ENCODE results near the gene CPED1.
"Not testable (repeated sequence)": the region's sequence is repeated elsewhere in the genome, so short reads cannot be mapped to it uniquely, and the experiment has no call there.

Gene CPED1

DNA sequence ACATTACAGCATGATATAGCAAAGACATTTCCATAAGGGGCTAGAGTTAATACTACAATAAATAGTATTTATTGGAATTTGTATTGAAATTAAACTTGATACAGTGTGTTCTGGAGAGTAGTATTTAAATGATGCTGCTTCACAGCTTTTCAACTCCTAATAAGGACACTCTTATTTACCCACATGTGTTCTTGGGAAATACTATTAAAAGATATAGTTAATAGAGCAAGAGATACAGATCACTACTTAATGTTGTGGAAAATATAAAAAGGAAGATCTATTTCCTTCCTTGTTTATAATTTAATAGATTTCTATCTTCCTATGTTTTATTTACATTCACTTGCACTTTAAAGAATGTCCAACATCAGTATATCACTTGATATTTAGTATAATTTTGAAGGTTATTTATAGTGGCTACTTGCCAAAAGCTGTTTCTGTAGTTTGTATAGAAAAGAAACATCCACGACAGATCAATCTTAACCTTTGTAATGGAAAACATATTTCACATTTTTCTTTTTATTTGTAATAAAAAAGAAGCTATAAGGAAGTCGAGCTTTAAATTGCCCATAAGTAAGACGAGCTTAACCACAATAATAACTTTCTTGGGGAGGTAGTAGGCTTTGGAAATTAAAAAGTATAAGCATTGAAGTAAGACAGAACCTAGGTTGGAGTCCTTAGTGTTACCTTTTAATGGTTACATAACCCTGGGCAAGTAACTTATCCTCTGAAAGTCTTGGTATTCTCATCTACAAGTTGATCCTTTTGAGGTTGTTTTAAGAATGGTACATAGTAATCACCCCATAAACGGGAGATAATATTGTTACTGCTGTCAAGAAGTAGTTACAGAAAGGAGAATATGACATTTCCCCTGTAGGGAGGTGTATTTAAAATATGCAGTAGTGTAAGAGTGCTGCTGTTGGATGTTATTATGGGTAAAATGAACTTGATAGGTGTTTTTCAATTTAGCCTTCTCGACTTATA, 32.8 kb downstream of the CPED1 start:
- no peak for DNase-seq

DNA sequence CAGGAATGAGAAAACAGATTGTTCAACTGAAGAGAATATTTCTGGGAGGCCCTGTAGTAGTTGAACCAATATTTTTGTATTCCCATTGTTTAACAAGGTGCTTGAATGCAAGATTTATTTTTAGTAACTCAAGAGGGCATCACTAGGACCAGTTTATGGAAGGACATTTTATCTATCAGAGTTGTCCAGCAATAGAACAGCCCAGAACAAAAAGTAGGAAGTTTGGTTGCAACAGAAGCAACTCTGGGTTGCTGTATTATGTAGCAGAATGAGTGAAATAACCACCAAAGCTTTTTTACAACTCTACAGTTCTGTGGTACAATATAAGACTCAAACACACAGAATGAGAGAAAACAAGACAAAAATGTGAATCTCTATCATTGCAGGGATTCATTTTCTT, 34.7 kb downstream of the CPED1 start:
- DNase-seq, result no peak

DNA sequence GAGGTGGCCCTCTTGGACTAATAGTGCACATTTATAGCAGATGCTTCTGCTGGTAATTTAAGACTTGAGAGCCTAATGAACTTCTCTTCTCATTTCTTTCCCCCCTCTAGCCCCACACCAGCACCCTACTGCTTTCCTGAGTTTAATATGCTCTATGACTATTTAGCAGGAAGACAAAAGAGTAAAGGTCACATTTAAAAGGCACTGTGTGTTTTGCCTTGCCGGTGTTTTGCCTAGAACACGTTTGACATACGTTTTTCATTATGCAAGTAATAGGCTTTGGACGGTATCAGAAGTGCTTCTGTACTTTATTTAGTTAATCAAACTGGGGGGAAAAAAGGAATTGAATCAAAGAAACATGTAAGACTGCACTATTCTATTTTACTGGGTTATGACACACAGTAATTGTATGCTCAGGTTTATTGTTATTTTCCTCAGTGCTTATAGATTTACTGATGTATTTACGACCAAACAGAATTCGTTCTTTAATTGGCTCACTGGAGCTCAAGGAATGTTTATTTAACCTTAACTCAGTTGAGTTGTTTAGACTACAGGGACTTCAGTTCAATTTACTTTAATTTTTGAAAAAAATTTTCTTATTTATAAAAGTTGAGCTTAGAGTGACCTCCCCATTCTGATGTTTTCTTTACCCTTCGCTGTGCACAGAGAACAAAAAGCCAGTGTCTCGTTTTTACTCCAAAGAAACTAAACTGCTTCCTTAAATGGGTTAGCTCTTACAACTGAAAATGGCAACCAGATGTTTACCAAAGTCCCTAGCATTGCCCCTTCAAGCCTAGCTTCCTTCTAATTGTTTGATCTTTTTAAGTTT, 35.4 kb downstream of the CPED1 start:
- DNase-seq, result no peak

DNA sequence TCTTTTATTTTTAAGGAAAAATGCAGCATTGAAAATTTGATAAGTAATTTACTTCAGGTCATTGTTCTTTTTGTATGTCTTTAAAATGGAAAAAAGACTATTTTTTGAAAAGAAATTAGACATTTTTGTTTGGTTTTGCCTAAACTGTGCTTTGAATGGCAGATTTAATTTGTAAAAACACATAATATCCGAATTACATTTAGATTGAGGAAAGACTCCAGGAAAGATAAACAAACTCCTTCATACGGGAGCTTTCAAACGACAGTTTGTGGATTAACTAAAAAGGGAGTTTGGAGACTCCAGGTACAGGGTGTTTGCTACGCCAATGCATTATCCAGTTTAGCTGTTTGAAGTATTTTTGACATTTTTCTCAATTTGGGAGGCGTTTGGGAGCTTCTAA, 36.1 kb downstream of the CPED1 start:
- no peak for DNase-seq

DNA sequence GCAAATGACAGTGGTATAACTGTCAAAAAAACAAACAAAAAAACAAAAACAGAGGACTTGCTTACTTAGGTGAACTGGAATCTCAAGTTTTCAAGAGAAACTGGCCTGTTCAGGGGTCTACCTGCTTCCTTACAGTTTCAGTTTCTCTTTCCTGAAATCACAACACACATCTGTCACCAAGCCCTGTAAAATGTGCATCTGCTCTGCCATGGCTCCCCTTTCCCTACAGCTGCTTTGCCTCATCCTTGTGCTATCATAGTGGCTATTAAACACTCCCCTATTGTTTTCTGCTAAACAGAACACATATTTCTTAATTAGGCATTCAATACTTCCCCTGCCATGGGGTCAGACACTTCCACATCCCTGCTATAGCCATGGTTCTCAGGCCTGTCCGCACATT, 37.6 kb downstream of the CPED1 start:
- DNase-seq, result no peak

DNA sequence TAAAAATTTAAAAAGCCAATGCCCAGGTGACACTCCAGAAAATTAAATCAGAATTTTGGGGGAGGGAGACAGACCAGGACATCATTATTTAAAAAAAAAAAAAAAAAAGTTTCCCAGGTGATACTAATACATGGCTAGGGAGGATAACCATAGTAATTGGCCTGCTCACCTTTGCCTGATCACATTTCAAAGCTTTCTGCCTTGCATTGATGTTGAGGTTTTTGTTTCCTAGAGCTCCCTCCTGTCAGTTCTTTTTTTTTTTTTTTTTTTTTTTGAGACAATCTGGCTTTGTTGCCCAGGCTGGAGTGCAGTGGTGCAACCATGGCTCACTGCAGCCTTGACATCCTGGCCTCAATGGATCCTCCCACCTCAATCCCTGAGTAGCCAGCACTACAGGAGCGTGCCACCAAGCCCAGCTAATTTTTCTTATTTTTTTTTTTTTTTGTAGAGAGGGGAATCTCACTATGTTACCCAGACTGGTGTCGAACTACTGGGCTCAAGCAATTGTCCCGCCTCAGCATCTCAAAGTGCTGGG, 38.1 kb downstream of the CPED1 start:
- no peak for DNase-seq

DNA sequence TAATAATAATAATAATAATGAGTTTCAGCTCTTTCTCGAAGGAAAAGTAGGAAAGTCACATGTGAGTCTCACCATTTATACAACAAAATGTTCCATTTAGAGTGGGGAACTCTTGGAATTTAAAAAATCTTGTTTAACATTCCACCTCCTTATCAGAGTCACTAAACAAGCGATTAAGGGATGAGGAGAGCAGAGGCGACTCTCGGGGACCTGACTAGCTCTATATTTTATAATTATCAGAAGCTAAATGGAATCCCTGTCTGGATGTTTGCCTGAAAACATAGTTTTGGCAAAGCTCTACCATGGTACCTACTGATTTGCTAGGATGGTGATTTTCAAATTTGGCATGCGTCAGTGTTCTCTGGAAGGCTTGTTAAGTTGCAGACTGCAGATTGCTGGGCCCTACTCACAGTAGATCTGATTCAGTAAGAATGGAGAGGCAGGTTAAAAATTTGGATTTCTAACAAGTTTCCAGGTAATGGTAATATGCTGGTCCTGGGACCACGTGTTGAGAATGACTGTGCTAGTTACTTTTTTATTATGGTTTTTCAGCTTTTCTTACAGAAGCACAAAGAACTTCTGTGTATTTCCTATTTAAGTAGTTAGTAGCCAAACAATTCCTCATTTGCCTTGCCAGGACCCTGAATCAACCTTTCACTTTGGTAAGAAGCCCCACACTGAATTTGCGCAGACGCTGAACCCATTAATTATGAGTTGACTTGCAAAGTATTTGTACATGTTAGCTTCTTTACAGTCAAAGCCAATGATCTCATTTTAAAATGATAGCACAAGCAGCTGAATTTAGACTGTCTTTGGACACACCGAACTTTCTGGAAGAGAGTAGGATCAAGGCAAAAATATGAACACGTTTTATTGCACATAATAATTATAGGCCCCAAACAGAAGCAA, 39.5 kb downstream of the CPED1 start:
- DNase-seq, result no peak

DNA sequence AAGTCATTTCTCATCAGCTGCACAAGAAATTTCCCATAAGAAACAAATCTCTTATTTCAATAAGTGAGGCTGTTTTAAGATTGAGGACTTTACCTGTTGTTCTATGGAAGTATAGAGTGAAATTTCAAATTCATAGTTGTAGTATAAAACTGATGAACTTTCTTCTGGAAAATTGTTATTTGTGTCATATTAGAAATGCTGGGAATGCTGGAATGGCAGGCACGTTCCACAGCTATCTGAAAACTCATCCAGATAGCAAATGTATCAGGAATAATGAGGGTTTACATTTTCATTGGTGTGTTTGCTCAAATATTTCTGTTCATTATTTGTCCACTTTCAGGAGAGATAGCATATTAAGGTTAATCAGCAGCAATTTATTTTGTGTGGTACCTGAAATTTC, 40.8 kb downstream of the CPED1 start:
- no peak for DNase-seq

DNA sequence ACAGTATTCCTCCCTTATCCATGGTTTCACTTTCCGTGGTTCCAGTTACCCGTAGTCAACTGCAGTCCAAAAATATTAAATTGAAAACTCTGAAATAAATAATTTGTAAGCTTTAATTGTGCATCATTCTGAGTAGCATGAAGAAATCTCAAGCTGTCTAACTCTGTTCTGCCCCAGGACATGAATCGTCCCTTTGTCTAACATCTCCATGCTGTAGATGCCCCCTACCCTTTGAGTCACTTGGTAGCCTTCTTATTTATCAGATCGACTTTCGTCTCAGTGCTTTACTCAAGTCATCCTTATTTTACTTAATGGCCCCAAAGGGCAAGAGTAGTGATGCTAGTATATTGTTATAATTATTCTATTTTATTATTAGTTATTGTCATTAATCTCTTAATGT, 41.8 kb downstream of the CPED1 start:
- DNase-seq, result no peak

DNA sequence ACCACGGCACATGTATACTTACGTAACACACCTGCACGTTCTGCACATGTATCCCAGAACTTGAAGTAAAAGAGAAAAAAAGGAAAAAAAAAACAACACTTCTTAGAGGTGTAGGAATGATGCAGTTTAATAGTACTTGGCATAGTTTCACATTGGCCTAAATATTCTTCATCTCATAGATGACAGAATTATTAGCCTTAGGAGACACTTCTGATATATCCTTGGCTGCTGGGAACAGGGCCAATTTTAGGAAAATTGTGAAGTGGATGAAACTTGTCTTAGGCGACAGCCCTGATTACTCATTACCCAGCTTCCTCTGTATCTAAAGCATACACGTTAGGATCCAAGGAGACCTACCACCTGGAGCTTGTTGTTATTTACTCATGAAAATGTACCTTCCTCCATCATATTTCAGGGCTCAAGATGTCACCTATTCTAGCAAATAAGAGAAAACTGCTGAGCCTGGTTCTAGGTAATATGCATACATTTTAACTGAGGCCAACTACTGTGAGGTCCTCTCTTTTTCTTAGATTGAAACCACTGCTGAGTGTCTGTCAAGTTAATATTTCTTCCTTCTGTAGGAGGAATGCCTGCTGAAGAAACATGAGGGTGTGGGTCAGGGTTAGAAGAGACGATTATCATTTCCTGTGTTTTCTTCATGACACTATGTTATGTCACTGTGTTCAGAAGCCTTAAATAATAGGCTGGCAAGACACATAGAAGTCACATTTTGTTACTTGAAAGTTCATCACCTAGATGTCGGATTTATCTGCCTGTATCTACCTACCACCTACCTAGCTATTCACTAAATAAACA, 44.3 kb downstream of the CPED1 start:
- no peak for DNase-seq

DNA sequence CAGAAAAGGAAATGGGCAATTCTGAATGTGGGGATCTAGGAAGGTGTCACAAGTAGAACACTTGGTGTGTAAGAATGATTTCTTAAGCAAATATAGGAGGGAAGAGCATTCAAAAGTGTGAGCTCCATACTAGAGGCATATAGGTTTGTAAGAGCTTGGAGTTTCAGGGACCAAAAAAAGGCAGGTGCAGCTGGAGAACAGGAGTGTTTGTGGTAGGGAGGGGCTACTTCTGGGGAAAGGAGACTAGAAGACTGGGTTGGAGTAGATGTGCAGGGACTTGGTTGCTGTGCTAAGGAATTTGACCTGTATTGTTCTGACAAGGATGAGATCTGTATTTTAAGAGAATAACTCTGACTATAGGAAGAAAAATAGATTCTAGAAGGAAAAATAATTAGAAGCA, 46.4 kb downstream of the CPED1 start:
- DNase-seq, result no peak

DNA sequence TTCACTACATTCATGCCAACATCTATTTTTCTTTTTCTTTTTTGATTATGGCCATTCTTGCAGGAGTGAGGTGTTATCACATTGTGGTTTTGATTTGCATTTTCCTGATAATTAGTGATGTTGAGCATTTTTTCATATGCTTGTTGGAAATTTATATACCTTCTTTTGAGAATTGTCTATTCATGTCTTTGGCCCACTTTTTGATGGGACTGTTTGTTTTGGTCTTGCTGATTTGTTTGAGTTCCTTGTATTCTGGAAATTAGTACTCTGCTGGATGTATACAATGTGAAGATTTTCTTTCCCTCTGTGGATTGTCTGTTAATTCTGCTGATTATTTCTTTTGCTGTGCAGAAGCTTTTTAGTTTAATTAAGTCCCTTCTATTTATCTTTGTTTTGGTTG, 48.3 kb downstream of the CPED1 start:
- DNase-seq, result not testable (repeated sequence)

DNA sequence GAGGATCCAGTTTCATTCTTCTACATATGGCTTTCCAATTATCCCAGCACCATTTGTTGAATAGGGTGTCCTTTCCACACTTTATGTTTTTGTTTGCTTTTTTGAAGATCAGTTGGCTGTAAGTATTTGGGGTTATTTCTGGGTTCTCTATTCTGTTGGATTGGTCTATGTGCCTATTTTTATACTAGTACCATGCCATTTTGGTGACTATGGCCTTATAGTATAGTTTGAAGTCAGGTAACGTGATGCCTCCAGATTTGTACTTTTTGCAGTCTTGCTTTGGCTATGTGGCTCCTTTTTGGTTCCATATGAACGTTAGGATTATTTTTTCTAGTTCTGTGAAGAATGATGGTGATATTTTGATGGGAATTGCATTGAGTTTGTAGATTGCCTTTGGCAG, 48.8 kb downstream of the CPED1 start:
- not testable (repeated sequence) for DNase-seq

DNA sequence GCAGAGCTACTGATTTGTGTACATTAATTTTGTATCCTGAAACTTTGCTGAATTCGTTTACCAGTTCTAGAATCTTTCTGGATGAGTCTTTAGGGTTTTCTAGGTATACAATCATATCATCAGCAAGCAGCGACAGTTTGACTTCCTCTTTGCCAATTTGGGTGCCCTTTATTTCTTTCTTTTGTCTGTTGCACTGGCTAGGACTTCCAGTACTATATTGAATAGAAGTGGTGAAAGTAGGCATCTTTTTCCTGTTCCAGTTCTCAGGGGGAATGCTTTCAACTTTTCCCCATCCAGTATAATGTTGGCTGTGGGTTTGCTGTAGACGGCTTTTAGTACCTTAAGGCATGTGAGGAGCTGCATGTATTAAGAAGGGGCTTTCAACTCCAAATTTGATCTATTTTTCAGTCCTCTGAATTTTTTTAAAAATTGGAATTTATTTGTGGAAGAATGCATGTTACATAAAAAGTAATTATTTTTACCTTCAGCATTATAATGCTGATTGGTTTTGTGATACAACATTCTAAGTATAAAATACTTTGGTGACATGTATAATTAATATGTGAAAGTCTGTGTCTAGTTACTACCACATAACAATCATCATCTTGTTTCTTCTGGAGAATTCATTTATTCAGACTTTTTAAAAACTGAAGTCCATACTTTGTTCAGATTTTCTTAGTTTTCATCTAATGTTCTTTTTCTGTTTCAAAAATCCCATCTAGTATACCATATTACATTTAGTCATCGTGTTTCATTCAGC, 49.6 kb downstream of the CPED1 start:
- DNase-seq, result no peak

DNA sequence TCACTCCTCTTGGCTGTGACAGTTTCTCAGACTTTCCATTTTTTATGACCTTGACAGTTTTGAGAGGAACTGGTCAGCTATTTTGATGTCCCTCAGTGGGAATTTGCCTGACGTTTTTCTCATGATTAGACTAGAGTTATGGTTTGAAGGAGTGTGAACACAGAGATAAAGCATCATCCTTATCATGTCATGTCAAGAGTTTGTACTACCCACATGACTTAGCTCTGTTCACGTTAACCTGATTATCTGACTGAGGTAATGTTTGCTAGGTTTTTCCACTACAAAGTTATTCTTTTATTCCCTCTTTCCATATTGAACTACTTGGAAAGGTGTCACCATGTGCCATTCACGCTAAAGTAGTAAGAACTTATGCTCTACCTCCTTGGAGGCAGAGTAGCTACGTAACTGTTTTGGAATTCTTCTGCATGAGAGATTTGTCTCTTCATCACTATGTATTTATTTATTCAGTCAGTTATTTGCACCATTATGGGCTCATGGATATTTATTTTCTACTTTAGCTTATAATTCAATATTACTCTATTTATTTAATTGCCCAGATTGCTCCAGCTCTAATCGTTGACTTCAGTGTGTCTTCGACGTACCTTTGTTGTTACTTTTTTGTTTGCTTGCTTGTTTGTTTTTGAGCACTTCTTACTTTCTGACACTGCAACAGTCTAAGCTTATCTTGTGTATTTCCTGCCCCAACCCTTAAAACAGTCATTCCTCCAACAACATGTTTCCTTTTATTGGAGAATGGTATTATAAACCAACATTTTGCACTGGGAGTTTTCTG, 50.4 kb downstream of the CPED1 start:
- DNase-seq, result no peak

DNA sequence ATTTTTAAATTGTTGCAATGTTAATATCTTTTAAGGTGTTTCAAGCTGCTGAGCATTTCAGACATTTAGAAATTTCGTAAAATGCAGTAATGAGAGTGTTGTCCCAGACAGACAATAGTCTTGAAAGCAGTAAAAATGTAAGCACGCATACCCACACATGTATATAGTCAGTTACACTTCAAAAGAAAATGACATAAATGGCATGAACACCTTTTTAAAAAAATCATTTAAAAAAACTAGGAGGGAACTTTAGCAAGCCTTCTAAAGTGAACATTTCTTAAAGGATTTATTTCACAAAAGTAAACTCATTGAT, 51.0 kb downstream of the CPED1 start:
- no peak for DNase-seq

DNA sequence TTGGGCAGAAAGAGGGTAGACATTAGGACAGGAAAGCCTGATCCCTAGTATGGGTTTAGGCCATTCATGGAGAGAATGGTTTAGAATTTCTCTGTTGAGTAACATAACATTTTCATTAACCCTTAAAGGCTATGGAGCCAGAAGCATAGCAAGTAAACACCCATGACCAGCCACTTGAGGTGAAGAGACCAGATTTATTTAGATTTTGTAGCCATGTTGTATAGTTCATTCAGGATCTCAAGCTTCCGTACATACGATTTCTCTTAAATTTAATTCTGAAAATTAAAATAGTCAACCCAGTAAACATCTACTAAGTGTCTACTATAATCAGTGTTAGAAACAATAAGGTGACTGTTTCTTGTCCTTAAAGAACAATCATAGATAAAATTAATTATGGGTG, 51.5 kb downstream of the CPED1 start:
- no peak for DNase-seq

DNA sequence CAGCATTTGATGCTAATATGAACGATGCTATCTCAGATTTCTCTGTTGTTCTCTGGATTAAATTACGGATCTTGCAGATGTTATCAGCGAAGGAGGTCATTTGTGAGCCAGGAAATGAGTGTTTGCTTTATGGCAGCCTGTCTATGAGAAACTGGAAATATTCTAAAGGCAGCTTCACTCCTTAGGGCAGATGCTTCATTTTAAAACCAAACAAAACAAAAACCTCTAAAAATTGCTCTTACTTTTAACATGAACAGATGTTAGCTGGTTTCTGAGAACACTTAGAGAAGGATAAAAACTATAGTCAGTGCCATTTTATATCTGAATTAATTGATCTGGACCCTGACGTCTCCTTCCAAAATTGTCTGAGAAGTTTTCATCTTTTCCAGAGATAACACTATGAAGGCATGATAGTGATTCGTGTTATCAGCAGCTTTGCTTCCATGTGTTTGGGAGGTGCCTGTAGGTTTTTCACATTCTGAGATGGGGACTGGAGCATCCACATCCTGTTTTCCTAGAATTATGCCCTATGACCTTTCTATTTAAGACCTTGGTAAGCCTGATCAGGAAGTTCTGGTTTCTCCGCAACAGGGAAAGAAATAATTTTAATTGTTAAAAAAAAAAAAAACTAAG, 53.1 kb downstream of the CPED1 start:
- no peak for DNase-seq

DNA sequence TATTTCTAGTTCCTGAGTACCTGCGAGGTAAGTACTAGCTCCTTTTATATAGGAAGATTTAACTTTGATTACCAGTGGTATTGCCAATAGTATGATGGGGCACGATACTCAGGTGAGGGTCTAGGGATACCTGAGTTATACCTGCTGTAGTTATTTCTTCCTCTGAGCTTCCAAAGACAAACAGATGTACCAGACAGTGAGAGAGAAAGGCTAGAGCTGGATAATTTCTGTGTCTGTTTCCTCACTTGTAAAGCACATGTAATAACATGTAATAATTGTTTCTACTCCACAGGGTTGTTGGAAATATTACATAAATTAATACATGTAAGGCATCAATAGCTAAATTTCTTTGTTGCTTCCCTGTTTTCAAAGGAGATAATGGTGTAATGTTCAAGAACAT, 53.7 kb downstream of the CPED1 start:
- DNase-seq, result no peak

DNA sequence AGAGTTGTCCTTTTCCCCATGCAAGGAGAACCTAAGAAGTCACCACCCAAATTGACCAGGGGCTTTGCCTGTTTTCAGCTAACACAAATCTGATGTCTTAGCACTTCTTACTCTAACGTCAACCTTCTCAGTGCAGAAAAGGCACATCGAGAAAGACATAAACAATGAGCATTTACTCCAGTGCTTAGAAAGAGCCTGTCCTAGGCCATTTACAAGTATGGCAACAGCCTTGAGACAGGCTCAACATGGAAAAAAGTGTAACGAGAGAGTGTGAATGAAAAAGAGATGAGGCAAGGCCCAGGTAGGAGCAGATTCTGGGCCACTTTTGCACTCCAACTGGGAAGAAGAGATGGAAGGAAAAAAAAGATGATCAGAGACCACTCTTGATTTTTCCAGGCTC, 54.4 kb downstream of the CPED1 start:
- DNase-seq, result no peak

All from stimulated activated CD4-positive, alpha-beta T cell treated with anti-CD3 and anti-CD28 coated beads, Interleukin-1b, Interleukin-23, amount 100 ng/mL, for 48 hours (primary cell).